ENCODE data around the gene C2orf78.
A peak's percentile ranks its signal among the peaks of the same experiment; 100 is the strongest.
"Not testable (repeated sequence)": the region's sequence is repeated elsewhere in the genome, so short reads cannot be mapped to it uniquely, and the experiment has no call there.

C2orf78 gene

DNA sequence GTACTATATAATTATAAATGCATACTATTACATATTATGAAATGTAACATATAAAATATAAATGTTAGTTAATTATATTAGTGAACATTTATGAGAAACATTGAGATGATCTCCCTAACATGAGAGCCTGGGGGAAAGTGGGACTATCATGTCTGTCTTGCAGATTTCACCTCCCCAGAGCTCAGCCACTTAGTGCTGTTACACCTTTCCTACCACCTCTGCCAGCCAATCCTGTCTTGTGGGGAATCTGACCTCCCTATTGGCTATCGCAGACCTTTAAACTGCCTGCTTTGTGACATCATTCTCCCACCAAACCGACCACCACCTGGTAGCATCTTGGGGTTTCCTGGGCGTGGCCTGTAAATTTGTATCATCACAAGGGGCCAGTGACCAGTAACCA lies at the start of gene C2orf78:
TSS of gene C2orf78 (plus strand) at position 301 of the 400 bp plus-strand sequence. CDS start 127 bp downstream, outside the sequence.
- DNase-seq (ENCODE audit: low read depth in 1 of 2, low spot score in 1 of 2), result not testable (repeated sequence)

- no peak for DNase-seq (ENCODE audit: low read depth in 1 of 2, low spot score in 1 of 2)
These were observed 47.6 kb upstream of the C2orf78 start for GRCh38 chr2:73736378-73736777.

DNA sequence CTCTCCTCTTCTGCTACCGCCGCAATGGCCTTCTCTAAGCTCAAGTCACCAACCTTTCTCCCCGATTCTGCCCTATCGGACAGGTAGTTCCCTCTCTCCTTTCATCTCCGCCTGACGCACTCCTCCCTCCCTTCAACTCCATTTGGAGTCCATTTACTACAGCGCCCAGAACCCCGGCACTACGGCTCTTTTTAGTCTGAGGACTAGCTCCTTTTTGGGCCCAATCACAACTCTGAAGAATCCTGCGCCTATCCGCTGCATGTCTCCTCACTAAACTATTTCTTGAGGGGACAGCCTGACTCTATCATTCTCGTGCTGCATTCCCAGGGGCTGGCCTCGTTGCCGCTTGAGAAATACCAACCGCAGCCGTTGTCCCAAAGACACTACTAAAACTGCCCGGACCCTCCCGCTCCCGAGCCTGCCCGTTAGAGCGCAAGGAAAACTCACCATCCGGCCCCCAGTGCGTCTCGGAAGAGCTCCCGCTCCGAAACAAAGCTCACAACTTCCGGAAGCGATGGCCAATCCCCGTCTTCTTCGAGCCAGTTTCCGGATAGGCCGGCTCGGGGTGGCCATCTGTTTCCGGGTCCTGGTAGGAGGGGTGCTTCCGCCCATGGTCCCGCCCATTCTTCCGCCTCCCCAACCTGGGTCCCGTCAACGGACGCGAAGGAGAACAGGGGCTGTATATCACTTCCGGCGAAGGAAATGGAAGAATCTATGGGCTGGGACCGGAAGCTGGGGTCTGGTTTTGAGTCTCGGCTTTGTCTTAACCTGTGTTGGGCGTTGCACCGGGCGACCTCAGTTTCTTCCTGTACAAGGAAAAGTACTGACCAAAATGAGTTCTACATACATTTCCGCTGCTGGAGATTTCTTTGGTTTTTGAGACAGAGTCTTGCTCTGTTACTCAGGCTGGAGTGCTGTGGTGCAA lies 46.9 kb upstream of the C2orf78 start, which contains the start of gene TPRKB:
TSS of gene TPRKB (minus strand) at position 491 of the 925 bp plus-strand sequence. CDS start 2,776 bp downstream, outside the sequence.
- peak; percentile 86 to 90 for DNase-seq (ENCODE audit: low read depth in 1 of 2, low spot score in 1 of 2)

- DNase-seq (ENCODE audit: low read depth in 1 of 2, low spot score in 1 of 2), result no peak
These were observed 44.9 kb upstream of the C2orf78 start for GRCh38 chr2:73739101-73739500.

DNA sequence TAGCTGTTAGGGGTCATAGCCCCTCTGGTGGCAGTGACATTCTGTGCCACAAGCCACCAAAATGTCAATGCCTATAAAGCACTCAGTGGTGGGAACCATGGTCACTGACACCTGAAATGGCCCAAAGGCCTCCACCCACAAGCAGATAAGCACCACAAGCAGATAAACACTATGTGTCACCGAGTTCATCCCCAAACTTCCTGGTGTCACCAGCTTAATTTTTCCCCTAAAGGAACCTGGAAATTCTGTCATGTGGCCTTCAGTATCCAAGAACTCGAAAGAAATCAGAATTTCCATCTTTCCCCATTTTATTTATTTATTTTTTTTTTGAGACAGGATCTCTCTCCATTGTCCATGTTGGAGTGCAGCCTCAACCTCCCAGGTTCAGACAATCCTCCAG lies 43.2 kb upstream of the C2orf78 start:
- DNase-seq (ENCODE audit: low read depth in 1 of 2, low spot score in 1 of 2), result no peak

GRCh38 chr2:73746015-73746876 lies 37.7 kb upstream of the C2orf78 start:
- no peak for DNase-seq (ENCODE audit: low read depth in 1 of 2, low spot score in 1 of 2)

GRCh38 chr2:73746877-73747208 lies 37.1 kb upstream of the C2orf78 start:
- no peak for DNase-seq (ENCODE audit: low read depth in 1 of 2, low spot score in 1 of 2)

DNA sequence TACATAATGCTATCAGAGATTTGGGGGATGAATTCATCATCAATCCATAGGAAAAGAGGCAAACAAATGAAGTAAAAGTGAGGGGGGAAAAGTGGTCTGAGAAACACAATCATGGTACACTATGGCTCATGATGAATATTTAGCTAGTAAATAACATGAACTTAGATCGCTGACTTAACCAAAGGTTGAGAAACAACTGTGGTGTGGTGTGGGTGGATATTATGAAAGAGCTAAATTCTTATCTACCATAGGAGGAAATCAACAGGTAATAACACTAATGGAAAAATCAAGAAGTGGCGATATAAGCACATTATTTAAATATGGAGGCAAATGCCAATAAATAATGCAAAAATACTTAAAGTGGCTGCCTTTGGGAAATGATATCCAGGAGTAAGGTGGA lies 34.7 kb upstream of the C2orf78 start:
- DNase-seq (ENCODE audit: low read depth in 1 of 2, low spot score in 1 of 2), result no peak

- DNase-seq (ENCODE audit: low read depth in 1 of 2, low spot score in 1 of 2), result not testable (repeated sequence)
These were observed 29.7 kb upstream of the C2orf78 start for GRCh38 chr2:73754332-73754731.

DNA sequence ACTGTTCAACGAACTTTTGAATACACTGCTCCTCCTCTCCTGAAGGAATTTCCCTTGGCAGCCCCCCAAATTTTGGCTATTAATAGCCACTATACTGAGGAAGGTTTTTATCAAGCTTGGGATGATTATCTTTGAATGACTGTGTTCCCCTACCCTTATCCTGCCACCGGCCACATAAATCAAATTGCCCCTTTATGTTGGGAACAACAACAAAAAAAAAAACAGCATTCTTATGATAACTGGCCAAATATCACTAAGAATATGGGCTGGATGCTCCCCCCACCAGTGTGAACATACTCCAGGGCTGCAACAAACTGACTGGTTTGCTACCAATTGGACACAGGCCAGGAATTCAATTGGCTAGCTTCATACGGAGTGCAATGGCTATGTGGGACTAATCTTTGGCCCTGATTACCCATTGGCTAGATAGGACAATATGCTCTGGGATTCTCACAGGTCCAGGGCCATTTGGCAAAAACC lies 24.7 kb upstream of the C2orf78 start:
- no peak for DNase-seq (ENCODE audit: low read depth in 1 of 2, low spot score in 1 of 2)

DNA sequence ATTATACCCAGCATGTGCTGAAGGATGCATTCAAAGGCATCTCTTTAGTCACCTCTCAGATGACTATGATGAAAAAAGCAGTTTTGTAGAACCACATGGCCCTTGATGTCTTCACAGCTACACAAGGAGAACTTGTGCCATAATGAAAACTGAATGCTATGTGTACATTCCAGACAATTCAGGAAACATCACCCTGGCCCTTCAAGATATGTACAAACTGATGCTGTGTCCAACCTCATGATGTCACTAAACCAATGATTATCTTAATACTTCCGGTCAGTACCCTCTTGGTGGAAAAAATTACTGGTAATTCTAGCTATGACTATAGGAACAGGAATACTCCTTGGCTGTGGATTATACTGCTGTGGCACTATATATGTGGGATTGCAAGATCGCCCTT lies 24.1 kb upstream of the C2orf78 start:
- DNase-seq (ENCODE audit: low read depth in 1 of 2, low spot score in 1 of 2), result no peak

GRCh38 chr2:73762571-73762970 lies 21.4 kb upstream of the C2orf78 start:
- DNase-seq (ENCODE audit: low read depth in 1 of 2, low spot score in 1 of 2), result no peak

DNA sequence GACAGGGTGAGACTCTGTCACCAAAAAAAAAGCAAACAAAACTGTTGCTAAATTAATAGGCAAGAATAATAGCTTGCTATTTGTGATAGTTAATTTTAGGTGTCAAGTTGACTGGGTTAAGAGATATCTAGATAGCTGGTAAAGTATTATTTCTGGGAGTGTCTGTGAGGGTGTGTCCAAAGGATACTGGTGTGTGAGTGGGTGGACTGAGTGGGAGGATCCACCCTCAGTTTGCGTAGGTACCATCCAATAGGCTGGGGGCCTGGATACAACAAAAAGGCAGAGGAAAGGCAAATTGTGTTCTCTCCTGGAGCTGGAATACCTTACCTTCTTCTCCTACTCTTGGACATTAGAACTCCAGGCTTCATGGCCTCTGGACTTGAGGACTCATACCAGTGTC lies 19.0 kb upstream of the C2orf78 start:
- no peak for DNase-seq (ENCODE audit: low read depth in 1 of 2, low spot score in 1 of 2)

DNA sequence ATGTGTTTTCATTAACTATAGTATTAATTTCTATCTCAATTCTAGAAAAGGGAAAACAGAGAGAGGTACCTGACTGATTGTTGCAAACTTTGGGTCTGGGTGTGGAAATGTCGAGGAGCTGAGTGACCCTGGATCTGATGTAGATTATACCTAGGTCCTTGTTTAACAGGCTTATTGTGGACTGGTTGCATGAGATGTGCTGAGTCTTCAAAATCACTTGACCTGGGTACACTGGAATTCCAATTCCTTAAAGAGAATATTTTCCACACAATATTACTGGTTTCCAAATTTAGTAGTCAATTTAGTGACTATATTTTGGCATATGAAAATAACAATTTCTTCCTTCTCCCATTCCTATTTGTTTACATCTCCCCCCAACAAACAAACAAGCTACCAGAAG lies 17.6 kb upstream of the C2orf78 start:
- no peak for DNase-seq (ENCODE audit: low read depth in 1 of 2, low spot score in 1 of 2)

GRCh38 chr2:73766994-73767393 lies 17.0 kb upstream of the C2orf78 start:
- DNase-seq (ENCODE audit: low read depth in 1 of 2, low spot score in 1 of 2), result no peak

GRCh38 chr2:73770725-73771124 lies 13.3 kb upstream of the C2orf78 start:
- no peak for DNase-seq (ENCODE audit: low read depth in 1 of 2, low spot score in 1 of 2)

DNA sequence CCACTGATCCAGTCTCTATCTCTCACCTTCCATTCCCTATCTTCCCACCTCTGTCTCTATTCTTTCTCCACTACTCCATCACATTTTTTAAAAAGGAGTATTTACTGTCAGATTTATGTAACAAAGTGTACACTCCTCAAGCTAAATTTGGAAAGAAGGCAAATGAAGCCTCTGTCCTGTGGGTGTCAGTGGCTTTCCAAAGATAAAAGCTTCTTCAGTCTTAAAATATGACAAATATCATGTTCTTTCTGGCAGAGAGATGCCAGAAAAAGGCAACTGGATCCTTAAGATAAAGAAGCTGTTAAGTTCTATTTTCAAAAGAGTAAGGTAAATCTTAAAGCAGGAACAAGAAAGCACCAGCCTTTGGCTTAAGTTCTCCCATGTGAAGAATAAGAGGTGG lies 11.2 kb upstream of the C2orf78 start:
- no peak for DNase-seq (ENCODE audit: low read depth in 1 of 2, low spot score in 1 of 2)

DNA sequence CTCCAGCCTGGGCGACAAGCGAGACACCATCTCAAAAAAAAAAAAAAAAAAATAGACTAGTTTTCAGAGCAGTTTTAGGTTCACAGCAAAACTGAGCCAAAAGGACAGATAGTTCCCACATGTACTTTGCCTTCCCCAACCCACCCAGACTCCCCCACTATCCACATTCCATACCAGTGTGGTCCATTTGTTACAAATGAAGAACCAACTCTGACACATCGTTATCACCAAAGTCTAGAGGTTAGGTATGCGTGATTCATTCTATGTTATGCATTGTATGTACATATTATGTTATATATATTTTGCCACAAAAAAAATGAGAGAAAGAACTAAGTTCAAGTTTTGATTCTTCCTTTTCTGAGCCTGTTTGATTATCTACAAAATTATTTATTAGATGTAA lies 7.6 kb upstream of the C2orf78 start:
- DNase-seq (ENCODE audit: low read depth in 1 of 2, low spot score in 1 of 2), result no peak

GRCh38 chr2:73776869-73777519 lies 7.0 kb upstream of the C2orf78 start:
- DNase-seq (ENCODE audit: low read depth in 1 of 2, low spot score in 1 of 2), result no peak

DNA sequence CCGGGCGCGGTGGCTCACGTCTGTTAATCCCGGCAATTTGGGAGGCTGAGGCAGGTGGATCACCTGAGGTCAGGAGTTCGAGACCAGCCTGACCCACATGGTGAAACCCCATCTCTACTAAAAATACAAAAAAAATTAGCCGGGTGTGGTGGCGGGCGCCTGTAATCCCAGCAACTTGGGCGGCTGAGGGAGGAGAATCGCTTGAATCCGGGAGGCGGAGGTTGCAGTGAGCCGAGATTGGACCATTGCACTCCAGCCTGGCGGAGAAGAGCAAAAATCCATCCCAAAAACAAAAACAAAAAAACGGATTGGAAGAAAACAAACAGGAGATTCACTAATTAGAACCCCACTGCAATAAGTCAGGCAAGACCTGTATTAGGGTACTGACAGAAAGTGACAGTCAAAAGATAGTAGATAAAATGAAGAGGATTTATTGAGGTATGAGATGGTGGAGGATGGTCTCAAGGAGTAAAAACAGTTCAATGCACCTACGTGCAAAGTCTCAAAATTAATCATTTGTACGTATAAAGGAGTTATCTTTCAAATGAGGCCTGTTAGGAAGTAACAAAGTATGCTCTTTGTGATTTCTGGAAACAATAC lies 5.0 kb upstream of the C2orf78 start:
- not testable (repeated sequence) for DNase-seq (ENCODE audit: low read depth in 1 of 2, low spot score in 1 of 2)

Measured in activated T-helper 1 cell treated with anti-CD3 and anti-CD28 coated beads, Interleukin-2, amount 50 U/mL, for 16 hours (primary cell).